T-helper 9 cell (primary cell): ENCODE results near the gene FAM107B.
A peak's percentile ranks its signal among the peaks of the same experiment; 100 is the strongest.
"Not testable (repeated sequence)": the region's sequence is repeated elsewhere in the genome, so short reads cannot be mapped to it uniquely, and the experiment has no call there.

Experiments used
- DNase-seq: peaks from one replicate; pipeline ENCODE4 v3.0.0-alpha.2; 2020

Gene FAM107B

DNA sequence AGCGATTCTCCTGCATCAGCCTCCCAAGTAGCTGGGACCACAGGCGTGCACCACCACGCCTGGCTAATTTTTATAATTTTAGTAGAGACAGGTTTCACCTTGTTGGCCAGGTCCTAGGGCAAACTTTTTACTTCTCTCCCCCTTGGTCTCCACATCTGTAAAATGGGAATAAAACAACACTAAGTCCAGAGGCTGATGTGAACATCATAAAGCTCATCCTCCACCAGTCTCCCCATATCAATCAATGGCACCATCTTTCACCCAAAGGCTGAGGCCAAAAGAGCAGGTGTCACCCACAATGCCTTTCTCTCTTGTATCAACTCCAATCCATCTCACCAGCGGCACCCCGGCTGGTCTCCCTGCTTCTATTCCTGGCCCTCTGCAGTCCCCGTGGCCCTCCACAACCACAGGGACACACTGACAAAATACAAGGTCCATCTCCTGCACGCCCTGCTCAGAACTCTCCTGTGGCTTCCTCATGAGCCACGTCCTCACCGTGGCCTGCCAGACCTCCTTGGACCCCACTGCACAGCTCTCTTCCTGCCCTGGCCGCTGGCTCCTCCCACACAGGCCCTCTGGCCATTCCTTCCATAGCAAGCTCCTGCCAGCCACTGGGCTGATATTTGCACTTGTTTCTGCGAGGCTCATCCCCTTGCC is 179.0 kb downstream of the FAM107B start:
- no peak for DNase-seq

- no peak for DNase-seq
Measured at GRCh38 chr10:14594878-14595525, 179.7 kb downstream of the FAM107B start.

- DNase-seq = no peak
Measured at GRCh38 chr10:14593806-14594205, 180.9 kb downstream of the FAM107B start.

DNA sequence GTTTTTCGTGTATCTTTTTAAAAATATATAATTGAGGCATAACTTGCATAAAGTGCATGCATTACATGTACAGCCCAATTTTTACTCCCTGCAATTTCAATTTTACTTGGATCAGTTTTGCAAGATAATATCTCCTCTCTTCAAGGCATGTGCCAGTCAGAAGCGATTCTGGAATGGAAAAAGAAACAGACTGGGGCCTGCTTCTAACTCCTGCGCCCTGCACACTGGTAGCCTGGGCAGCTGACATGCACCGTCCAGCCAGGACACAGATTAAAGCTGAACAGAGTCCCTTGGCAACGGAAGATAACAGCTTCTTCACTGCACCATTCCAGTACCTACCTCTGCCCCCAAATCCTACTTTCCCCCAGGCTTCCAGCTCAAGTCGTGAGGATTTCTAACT is 182.1 kb downstream of the FAM107B start:
- no peak for DNase-seq

DNA sequence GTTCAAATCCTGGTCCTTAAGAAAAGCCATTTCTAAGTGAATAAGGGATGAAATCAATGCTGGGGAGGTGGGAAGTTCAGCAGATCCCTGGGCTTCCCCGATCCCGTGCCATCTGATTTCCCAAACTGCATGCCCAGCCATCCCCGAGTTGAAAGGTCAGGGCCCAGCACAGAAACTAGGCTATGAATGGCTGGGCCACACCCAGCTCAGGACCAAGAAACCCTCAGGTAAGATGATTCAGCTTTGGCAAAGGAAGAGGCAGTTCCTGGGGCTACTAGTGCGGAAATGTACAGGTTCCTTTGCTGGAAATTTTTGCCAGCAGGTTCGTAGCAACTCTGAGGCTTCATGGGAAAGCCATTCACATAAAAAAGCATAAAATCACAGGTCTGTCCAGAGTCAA is 182.7 kb downstream of the FAM107B start:
- no peak for DNase-seq

GRCh38 chr10:14588938-14589294 is 185.8 kb downstream of the FAM107B start:
- DNase-seq = not testable (repeated sequence)

DNA sequence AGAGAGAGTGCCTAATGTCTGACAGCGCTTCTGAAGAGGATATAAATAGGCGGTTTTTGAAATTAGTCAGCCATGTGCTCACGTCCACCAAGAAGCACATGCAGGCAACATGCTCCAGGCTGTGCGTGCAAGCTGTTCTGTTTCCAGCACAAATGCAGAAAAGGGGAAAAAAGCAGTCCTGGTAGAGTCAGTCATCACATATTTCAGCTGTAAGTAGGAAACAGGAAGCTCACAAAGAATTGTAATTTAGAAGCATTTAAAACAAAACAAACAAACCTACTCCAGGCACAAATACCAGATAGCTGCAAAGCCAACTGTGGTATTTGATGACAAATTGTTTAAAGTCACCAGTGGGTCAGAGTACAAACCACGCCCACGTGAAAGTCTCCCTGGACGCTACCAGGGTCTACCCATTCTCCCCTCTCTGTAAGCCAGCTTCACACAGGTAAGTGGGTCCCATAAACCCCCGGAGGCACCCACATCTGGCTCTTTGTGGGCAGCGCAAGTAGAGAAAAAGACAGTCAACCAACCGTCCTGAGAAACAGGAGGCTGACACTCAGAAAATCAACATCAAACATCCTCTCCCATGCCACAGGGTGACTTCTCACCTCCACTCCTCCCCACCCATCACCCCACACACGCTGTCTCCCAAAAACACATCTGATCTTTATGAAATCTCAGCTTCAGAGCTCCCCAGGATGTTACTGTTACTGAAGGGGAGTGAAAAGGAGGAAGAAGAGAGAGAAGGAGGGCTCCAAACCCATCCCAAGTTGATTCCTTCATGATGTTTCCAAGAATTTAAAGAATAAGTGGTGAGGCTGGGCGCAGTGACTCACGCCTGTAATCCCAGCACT is 186.4 kb downstream of the FAM107B start:
- no peak for DNase-seq

DNA sequence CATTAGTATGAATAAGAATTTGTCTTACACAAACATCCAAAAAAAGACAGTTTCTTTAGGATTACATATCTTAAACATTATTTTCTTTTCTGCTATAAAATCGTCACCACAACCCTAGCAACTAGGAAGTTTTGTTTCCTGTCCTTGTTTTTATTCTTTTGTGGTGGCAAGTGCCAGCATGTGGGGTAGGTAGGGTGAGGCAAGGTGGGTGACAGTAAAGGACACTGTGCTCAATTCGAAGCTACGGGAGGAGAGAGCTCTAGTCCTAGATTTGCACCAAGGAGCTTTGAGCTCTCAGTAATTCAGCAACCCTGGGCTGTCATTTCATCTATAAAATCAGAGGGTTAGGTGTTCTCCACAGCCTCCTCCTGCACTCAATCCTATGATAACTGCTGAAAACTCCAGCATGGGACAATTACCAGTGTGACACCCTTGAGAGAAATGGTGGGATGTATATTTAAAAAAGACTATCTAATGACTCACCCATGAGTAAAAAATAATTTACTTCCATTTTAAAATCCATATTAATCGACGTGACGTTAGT is 187.1 kb downstream of the FAM107B start:
- DNase-seq = no peak

GRCh38 chr10:14586901-14587300 is 187.8 kb downstream of the FAM107B start:
- DNase-seq = peak; percentile 76

- DNase-seq = no peak
Measured at GRCh38 chr10:14585287-14586193, 189.2 kb downstream of the FAM107B start.

- DNase-seq = no peak
Measured at GRCh38 chr10:14584661-14585060, 190.0 kb downstream of the FAM107B start.

GRCh38 chr10:14583967-14584366 is 190.7 kb downstream of the FAM107B start:
- DNase-seq = no peak

DNA sequence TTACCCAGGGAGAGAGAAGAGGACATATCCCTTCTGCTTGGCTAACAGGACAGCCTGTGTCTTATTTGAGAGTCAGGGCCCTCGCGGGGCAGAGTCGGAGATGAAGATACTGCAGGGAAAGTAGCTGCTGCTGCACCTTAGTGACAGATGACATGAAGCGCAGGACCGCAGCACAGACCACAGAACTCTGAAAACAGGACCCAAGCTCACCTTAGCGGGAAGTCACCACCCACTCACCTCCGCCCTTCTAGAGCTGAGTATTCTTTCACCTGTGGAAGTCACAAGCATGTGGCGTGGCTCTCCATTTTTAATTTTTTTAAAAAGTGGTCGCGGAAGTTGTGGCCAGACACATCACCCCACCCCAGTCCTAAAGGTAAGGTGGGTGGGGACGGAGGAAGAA is 191.4 kb downstream of the FAM107B start:
- DNase-seq = peak; percentile 72

DNA sequence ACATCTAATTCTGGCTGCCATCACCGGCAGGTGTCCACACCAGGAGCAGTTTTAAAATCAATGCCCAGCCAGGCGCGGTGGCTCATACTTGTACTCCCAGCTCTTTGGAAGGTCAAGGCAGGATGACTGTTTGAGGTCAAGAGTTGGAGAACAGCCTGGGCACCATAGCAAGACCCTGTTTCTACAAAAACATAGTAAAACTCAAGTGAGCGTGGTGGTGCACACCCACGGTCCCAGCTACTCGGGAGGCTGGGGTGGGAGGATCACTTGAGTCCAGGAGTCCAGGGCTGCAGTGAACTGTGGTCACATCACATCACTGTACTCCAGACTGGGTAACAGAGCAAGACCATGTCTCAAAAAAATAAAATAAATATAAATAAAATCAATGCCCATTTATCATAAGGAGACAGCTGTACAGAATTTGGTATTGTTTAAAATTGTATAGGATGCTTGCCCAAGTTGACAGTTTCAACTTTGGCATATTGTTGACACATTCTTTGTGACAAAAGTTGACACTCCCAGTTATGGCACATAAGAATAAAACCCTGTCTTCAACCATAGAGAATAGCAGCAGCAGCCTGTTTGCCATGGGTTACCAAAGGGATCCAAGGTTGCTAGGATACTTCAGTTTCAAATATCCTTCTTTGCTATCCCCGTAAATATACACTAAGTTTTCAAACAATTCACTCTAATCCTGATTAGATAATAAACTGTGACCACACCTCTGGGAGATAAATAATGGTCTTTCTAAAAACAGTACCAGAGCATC is 193.0 kb downstream of the FAM107B start:
- no peak for DNase-seq

DNA sequence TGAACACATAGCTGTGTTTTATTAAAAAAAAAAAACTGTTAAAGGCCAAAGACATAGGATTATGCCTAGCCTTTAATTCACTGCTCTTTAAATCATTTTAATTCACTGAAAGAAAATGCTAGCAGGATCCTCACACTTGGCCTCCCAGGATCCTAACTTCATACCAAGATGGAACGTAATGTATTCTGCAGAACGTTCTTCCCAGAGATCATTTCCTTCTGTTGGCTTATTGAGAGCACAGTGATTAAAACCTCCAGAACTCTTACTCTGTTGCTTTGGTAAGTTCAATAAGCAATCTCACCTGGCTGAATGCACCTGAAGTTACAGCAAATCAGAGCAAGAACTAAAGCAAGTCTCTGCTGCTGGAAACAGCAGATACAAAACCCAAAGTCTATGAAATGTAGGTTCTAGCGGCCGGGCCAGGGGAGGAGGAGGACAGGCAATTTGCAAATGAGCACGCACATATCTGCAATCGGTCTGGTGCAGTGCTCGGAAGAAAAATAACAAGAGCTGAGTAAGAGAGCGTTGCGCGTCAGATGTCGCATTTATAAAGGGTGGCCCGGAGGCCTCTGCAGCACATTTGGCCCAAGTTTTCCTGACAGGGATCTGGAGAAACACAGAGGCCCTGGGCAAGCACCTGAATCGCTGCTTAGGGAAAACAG is 193.9 kb downstream of the FAM107B start:
- DNase-seq = no peak

DNA sequence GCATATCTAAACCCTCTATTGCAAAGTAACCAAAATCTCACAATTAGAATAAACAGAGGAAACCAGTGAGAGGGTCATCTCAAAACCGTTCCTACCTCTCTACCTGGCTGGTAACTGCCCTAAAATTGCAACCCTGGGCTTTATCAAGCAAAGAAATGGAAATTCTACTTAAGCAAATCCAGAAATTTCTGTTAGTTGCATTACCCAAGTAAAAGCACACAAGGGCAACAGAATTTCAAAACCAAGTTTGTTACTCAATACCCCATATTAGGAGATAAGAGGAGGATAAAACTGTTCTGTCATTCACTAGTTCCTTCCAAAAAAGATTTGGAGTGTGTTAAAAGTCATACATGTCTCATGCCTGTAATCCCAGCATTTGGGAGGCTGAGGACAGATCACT is 195.3 kb downstream of the FAM107B start:
- DNase-seq = no peak

- DNase-seq = no peak
Measured at GRCh38 chr10:14578060-14578952, 196.4 kb downstream of the FAM107B start.

DNA sequence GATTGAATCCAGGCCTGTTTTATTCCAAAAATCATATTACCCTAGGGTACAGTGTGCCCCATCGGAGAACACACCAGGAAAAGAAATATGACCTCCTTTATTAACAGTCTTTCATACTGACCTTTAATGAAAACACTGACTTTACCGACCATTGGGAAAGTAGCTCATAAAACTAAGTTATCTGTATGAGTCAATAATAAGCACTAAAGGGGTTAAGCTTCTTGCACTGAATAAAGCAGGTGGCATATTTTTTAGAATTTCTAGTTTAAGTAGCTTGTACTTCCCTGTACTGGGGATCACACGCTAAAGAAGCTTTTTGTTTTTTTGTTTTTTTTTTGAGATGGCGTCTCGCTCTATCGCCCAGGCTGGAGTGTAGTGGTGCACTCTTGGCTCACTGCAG is 199.8 kb downstream of the FAM107B start:
- no peak for DNase-seq

DNA sequence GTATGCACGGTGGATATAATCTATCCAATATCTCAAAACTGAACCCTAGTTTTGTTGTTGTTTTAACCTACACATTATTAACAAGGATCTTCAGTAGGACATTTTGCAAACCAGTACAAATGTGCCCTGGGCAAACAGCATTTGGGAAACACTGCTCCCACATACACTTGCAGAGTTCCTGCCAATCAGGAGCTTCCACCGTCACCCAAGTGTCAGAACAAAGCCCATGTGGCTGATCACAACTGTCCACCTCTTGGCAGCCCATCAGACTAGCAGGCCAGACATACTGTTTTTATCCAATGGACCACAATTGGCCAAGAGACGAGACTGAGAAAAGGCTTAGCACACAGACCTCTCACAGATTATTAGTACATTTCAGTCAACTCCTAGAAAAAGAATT is 200.4 kb downstream of the FAM107B start:
- no peak for DNase-seq

GRCh38 chr10:14573666-14574261 is 200.9 kb downstream of the FAM107B start:
- DNase-seq = no peak
